OCI-LY7 (cell line): ENCODE data around the gene MOB1B. TPM values are rescaled to one million over a fixed set of nuclear protein-coding genes. Genes with fewer than 3 reads are reported as not detected.

ENCODE experiments used
- BruUV-seq: library from RNA; stranded (reverse); fragments of 400-500 nt; replicated peaks from 2 replicates; lab custom pipeline; 2021; lab: Mats Ljungman, UMichigan
- CTCF ChIA-PET: fragments of 300-600 bp; sonication (Branson Sonifier 250); formaldehyde crosslinking; loops from one replicate; lab custom pipeline; 2022; ENCODE audit warnings: antibody characterized with exemption; ENCODE audit not compliant: unreplicated experiment; lab: Charles Lee
- POLR2A ChIA-PET: fragments of 300-600 bp; sonication (Branson Sonifier 250); formaldehyde crosslinking; loops from one replicate; lab custom pipeline; 2022; ENCODE audit warnings: antibody characterized with exemption; lab: Charles Lee
- DNase-seq: peaks from one replicate; pipeline ENCODE4 v3.0.0-alpha.2; 2015; ENCODE audit warnings: low spot score
- H2AFZ ChIP-seq: fragments of 200-600 bp; sonication (generic), shearing (Covaris generic); 2 replicates; pipeline ENCODE4 v1.6.1; 2014; ENCODE audit warnings: mild to moderate bottlenecking, antibody characterized with exemption, low read length, moderate library complexity
- H3K27ac ChIP-seq: fragments of 200-600 bp; sonication (generic); 2 replicates; pipeline ENCODE4 v1.5.1; 2014; ENCODE audit warnings: mixed run types, low read depth, mild to moderate bottlenecking, moderate library complexity, low read length, inconsistent platforms; ENCODE audit not compliant: poor library complexity, severe bottlenecking
- H3K36me3 ChIP-seq: fragments of 200-600 bp; sonication (generic); 2 replicates; pipeline ENCODE4 v1.6.1; 2014; ENCODE audit warnings: mild to moderate bottlenecking, antibody characterized with exemption, low read length, moderate library complexity, mixed read lengths; ENCODE audit not compliant: insufficient read depth
- H3K4me1 ChIP-seq: fragments of 200-600 bp; sonication (generic); 2 replicates; pipeline ENCODE4 v1.5.1; 2014; ENCODE audit warnings: mild to moderate bottlenecking, low read length; ENCODE audit not compliant: insufficient read depth, poor library complexity, severe bottlenecking
- H3K4me2 ChIP-seq: fragments of 200-600 bp; sonication (generic); 2 replicates; pipeline ENCODE4 v1.6.1; 2014; ENCODE audit warnings: mild to moderate bottlenecking, low read length
- H3K4me3 ChIP-seq: fragments of 200-600 bp; sonication (generic); 2 replicates; pipeline ENCODE4 v1.5.1; 2014; ENCODE audit warnings: mild to moderate bottlenecking, low read depth, low read length; ENCODE audit not compliant: poor library complexity, severe bottlenecking
- H3K79me2 ChIP-seq: fragments of 200-600 bp; sonication (generic); 2 replicates; pipeline ENCODE4 v1.6.1; 2016; ENCODE audit warnings: low read depth, mild to moderate bottlenecking, low read length, moderate library complexity, mixed read lengths; ENCODE audit not compliant: insufficient read depth
- H3K9me2 ChIP-seq: fragments of 200-600 bp; sonication (generic); 2 replicates; pipeline ENCODE4 v1.6.1; 2016; ENCODE audit warnings: mild to moderate bottlenecking, low read length, mixed read lengths; ENCODE audit not compliant: insufficient read depth
- H3K9me3 ChIP-seq: fragments of 200-600 bp; sonication (generic); 2 replicates; pipeline ENCODE4 v1.6.1; 2014; ENCODE audit warnings: mild to moderate bottlenecking, mixed run types, low read length, mixed read lengths
- H4K20me1 ChIP-seq: fragments of 200-600 bp; sonication (generic); 2 replicates; pipeline ENCODE4 v1.6.1; 2014; ENCODE audit warnings: mild to moderate bottlenecking, antibody characterized with exemption, low read length, moderate library complexity, mixed read lengths; ENCODE audit not compliant: insufficient read depth
- CTCF ChIP-seq: fragments of 200-600 bp; sonication (generic); conservative IDR thresholded peaks from 2 replicates; pipeline ENCODE4 v1.5.1; 2014; ENCODE audit warnings: mild to moderate bottlenecking, antibody characterized with exemption, low read length, moderate library complexity, mixed read lengths
- EZH2phosphoT487 ChIP-seq: fragments of 200-600 bp; sonication (generic); IDR thresholded peaks from 2 replicates; pipeline ENCODE4 v1.6.1; 2018; ENCODE audit warnings: low read depth, borderline replicate concordance, mild to moderate bottlenecking, mixed run types, antibody characterized with exemption, low read length, moderate library complexity, mixed read lengths
- intact Hi-C: fragments of 100-400 bp; cut with micrococcal nuclease; formaldehyde crosslinking; loops from one replicate; pipeline ENCODE4 v1.10.0; 2022; ENCODE audit not compliant: unreplicated experiment
- total RNA-seq, 2 experiments: library from RNA; depleted of rRNA in 1 of 2; stranded (reverse); fragments of >200 nt in 1 of 2; shearing (Covaris generic) in 1 of 2; gene quantifications; 2 replicates each; pipeline ENCODE4 v1.2.3, GENCODE V29; 2014 to 2022

The MOB1B gene
- total RNA-seq, 2 experiments from 2014 or later, result 4.7 to 22.4 TPM

GRCh38 chr4:70956549-70957210 lies 54.5 kb downstream of the MOB1B start:
- CTCF ChIA-PET, result interaction anchor here (0.6 kb wide), 1 partner anchor 250 kb away, joined by 3 read pairs; no protein-coding TSS in a partner anchor
- no peak overlapping the region for H3K4me3 ChIP-seq
- no peaks in the 10 kb centered on the region for H3K9me2 ChIP-seq
- no peaks in the 10 kb centered on the region for H3K9me3 ChIP-seq
- DNase-seq, result no peak
- no peak for TF ChIP-seq EZH2phosphoT487
- no peak for TF ChIP-seq CTCF
- H3K36me3 ChIP-seq, result peaks cover 11% of the 10 kb centered on the region; the same call in 1 of the 2 replicates
- H4K20me1 ChIP-seq, result no peaks in the 10 kb centered on the region
- no TSS peak for BruUV-seq
- POLR2A ChIA-PET, result interaction anchor here (0.6 to 8.7 kb wide), 10 partner anchors 13 to 323 kb away, joined by 3 to 84 read pairs (median 3); no protein-coding TSS in a partner anchor
- no peaks in the 10 kb centered on the region for H3K79me2 ChIP-seq
- H3K4me2 ChIP-seq, result no peak overlapping the region
- H3K4me1 ChIP-seq, result no peaks in the 10 kb centered on the region
- no peak overlapping the region for H2AFZ ChIP-seq
- intact Hi-C loops, result no loop called here
- no peak overlapping the region for H3K27ac ChIP-seq

- DNase-seq, result no peak
- no TSS peak for BruUV-seq
- Histone ChIP-seq H3K27ac (no peak overlapping the region), H3K4me2 (no peak overlapping the region), H3K4me3 (no peak overlapping the region), H3K36me3 (peaks cover 11% of the 10 kb centered on the region), H3K79me2 (no peaks in the 10 kb centered on the region), H3K9me3 (no peaks in the 10 kb centered on the region), H2AFZ (no peak overlapping the region), H3K4me1 (no peaks in the 10 kb centered on the region), H3K9me2 (no peaks in the 10 kb centered on the region), H4K20me1 (no peaks in the 10 kb centered on the region)
- TF ChIP-seq CTCF (no peak), EZH2phosphoT487 (no peak)
- intact Hi-C loops, result no loop called here
- ChIA-PET POLR2A (interaction anchor here (1.2 to 8.7 kb wide), 5 partner anchors 9 to 33 kb away, joined by 3 to 84 read pairs (median 4); no protein-coding TSS in a partner anchor), CTCF (no interaction called here)
These were observed 56.5 kb downstream of the MOB1B start for GRCh38 chr4:70958681-70959080.

- Histone ChIP-seq H3K36me3 (peaks cover 3% of the 10 kb centered on the region), H3K79me2 (no peaks in the 10 kb centered on the region), H2AFZ (no peak overlapping the region), H3K9me3 (no peaks in the 10 kb centered on the region), H3K27ac (no peak overlapping the region), H3K4me2 (no peak overlapping the region), H3K4me1 (peaks cover 9% of the 10 kb centered on the region), H3K4me3 (no peak overlapping the region), H3K9me2 (no peaks in the 10 kb centered on the region), H4K20me1 (no peaks in the 10 kb centered on the region)
- no peak for DNase-seq
- BruUV-seq, result no TSS peak
- no peak for TF ChIP-seq EZH2phosphoT487
- TF ChIP-seq CTCF, result no peak
- CTCF ChIA-PET, result no interaction called here
- POLR2A ChIA-PET, result no interaction called here
- intact Hi-C loops, result no loop called here
These were observed 66.9 kb downstream of the MOB1B start for GRCh38 chr4:70969076-70969475.
